NB4 (cell line): ENCODE data around the gene MRPL39.

Experiments used
- CTCF ChIP-seq: IDR thresholded peaks from one replicate; pipeline ENCODE4 v1.5.1; 2012; ENCODE audit warnings: low read depth, low read length
- MAX ChIP-seq: IDR thresholded peaks from 2 replicates; pipeline ENCODE4 v1.6.1; 2011; ENCODE audit warnings: low read depth, low read length

GRCh38 chr21:25552856-25553255, 54.4 kb downstream of the MRPL39 start:
- TF ChIP-seq CTCF (no peak), MAX (no peak)
